H9 (cell line): Measurements from ENCODE around the gene COX7B2. TPM values are rescaled to one million over a fixed set of nuclear protein-coding genes. Genes with fewer than 3 reads are reported as not detected.

ENCODE experiments used
- DNase-seq: peaks from one replicate; pipeline ENCODE4 v3.0.0-alpha.2; 2017
- H2AFZ ChIP-seq: one replicate; pipeline ENCODE4 v1.6.1; 2013; ENCODE audit warnings: mild to moderate bottlenecking, low read length, control low read depth, moderate library complexity
- H2AK5ac ChIP-seq: 2 replicates; pipeline ENCODE4 v1.6.1; 2013; ENCODE audit warnings: low read length, control low read depth, mixed read lengths; ENCODE audit not compliant: insufficient read length
- H2BK120ac ChIP-seq: one replicate; pipeline ENCODE4 v1.6.1; 2013; ENCODE audit warnings: low read depth, mild to moderate bottlenecking, low read length, control low read depth, inconsistent platforms; ENCODE audit not compliant: poor library complexity, severe bottlenecking
- H2BK12ac ChIP-seq: 2 replicates; pipeline ENCODE4 v1.6.1; 2013; ENCODE audit warnings: low read length, control low read depth, mixed read lengths, low read depth; ENCODE audit not compliant: insufficient read length
- H2BK15ac ChIP-seq: 2 replicates; pipeline ENCODE4 v1.6.1; 2013; ENCODE audit warnings: low read depth, low read length, control low read depth
- H2BK20ac ChIP-seq: one replicate; pipeline ENCODE4 v1.6.1; 2013; ENCODE audit warnings: low read depth, mild to moderate bottlenecking, low read length, control low read depth, inconsistent platforms; ENCODE audit not compliant: poor library complexity, severe bottlenecking
- H2BK5ac ChIP-seq: 2 replicates; pipeline ENCODE4 v1.6.1; 2013; ENCODE audit warnings: low read length, control low read depth, mixed read lengths; ENCODE audit not compliant: insufficient read length
- H3K14ac ChIP-seq: 2 replicates; pipeline ENCODE4 v1.6.1; 2013; ENCODE audit warnings: low read length, control low read depth; ENCODE audit not compliant: insufficient read depth
- H3K18ac ChIP-seq: 2 replicates; pipeline ENCODE4 v1.6.1; 2013; ENCODE audit warnings: low read depth, mild to moderate bottlenecking, mixed read lengths, low read length, control low read depth; ENCODE audit not compliant: insufficient read length
- H3K23ac ChIP-seq: 2 replicates; pipeline ENCODE4 v1.6.1; 2013; ENCODE audit warnings: low read length, control low read depth, mixed read lengths, low read depth; ENCODE audit not compliant: insufficient read length
- H3K23me2 ChIP-seq: 2 replicates; pipeline ENCODE4 v1.6.1; 2013; ENCODE audit warnings: low read depth, mild to moderate bottlenecking, mixed read lengths, low read length, control low read depth; ENCODE audit not compliant: insufficient read length, poor library complexity, severe bottlenecking
- H3K27ac ChIP-seq: 2 replicates; pipeline ENCODE4 v1.5.1; 2013; ENCODE audit warnings: low read length, control low read depth, mixed read lengths, low read depth; ENCODE audit not compliant: insufficient read length
- H3K27me3 ChIP-seq: 2 replicates; pipeline ENCODE4 v1.6.1; 2013; ENCODE audit warnings: low read length, control low read depth, inconsistent platforms; ENCODE audit not compliant: insufficient read depth
- H3K4ac ChIP-seq: 2 replicates; pipeline ENCODE4 v1.6.1; 2013; ENCODE audit warnings: low read depth, mild to moderate bottlenecking, control low read depth, inconsistent platforms, low read length, moderate library complexity
- H3K4me1 ChIP-seq: 2 replicates; pipeline ENCODE4 v1.6.1; 2013; ENCODE audit warnings: low read length, control low read depth, inconsistent platforms; ENCODE audit not compliant: insufficient read depth
- H3K4me2 ChIP-seq: 2 replicates; pipeline ENCODE4 v1.6.1; 2013; ENCODE audit warnings: low read length, control low read depth, mixed read lengths; ENCODE audit not compliant: insufficient read length, insufficient read depth
- H3K56ac ChIP-seq: 2 replicates; pipeline ENCODE4 v1.6.1; 2013; ENCODE audit warnings: low read depth, mild to moderate bottlenecking, mixed read lengths, low read length, control low read depth; ENCODE audit not compliant: insufficient read length
- H3K79me1 ChIP-seq: 2 replicates; pipeline ENCODE4 v1.6.1; 2013; ENCODE audit warnings: low read depth, mild to moderate bottlenecking, moderate library complexity, low read length, control low read depth, inconsistent platforms; ENCODE audit not compliant: insufficient read depth, poor library complexity, severe bottlenecking
- H3K79me2 ChIP-seq: 2 replicates; pipeline ENCODE4 v1.6.1; 2013; ENCODE audit warnings: low read length, control low read depth, inconsistent platforms; ENCODE audit not compliant: insufficient read depth
- H3K9ac ChIP-seq: 2 replicates; pipeline ENCODE4 v1.6.1; 2013; ENCODE audit warnings: low read length, control low read depth, mixed read lengths; ENCODE audit not compliant: insufficient read length; ENCODE audit errors: extremely low read depth
- H3K9me3 ChIP-seq: one replicate; pipeline ENCODE4 v1.6.1; 2013; ENCODE audit warnings: low read depth, low read length, inconsistent platforms; ENCODE audit not compliant: control insufficient read depth
- H3T11ph ChIP-seq: one replicate; pipeline ENCODE4 v1.6.1; 2013; ENCODE audit warnings: mild to moderate bottlenecking, low read length, control low read depth, inconsistent platforms
- H4K20me1 ChIP-seq: one replicate; pipeline ENCODE4 v1.6.1; 2013; ENCODE audit not compliant: control insufficient read depth, insufficient read length, insufficient read depth
- H4K5ac ChIP-seq: 2 replicates; pipeline ENCODE4 v1.6.1; 2013; ENCODE audit warnings: low read depth, mild to moderate bottlenecking, mixed read lengths, low read length, control low read depth; ENCODE audit not compliant: insufficient read length
- H4K8ac ChIP-seq: replicated peaks from 2 replicates; pipeline ENCODE4 v1.6.1; 2013; ENCODE audit warnings: low read length, control low read depth, mixed read lengths, low read depth; ENCODE audit not compliant: insufficient read length
- H4K91ac ChIP-seq: 2 replicates; pipeline ENCODE4 v1.6.1; 2013; ENCODE audit warnings: low read depth, mild to moderate bottlenecking, moderate library complexity, mixed read lengths, low read length, control low read depth; ENCODE audit not compliant: insufficient read length
- H3K27ac Mint-ChIP-seq, 3 experiments: 2 replicates in 2 of 3; 3 replicates in 1 of 3; pipeline ENCODE4 v1.8.0; 2020 to 2021; ENCODE audit warnings: mixed read lengths in 3 of 3, mild to moderate bottlenecking in 1 of 3, moderate library complexity in 1 of 3
- H3K27me3 Mint-ChIP-seq: 2 replicates; pipeline ENCODE4 v1.8.0; 2021; ENCODE audit warnings: low read depth, mild to moderate bottlenecking, moderate library complexity, mixed read lengths
- H3K36me3 Mint-ChIP-seq, 3 experiments: 2 replicates in 2 of 3; 3 replicates in 1 of 3; pipeline ENCODE4 v1.8.0; 2020 to 2021; ENCODE audit warnings: low read depth in 3 of 3, mixed read lengths in 3 of 3; ENCODE audit not compliant: insufficient read depth in 1 of 3
- H3K4me1 Mint-ChIP-seq, 2 experiments: 2 replicates each; pipeline ENCODE4 v1.8.0; 2020; ENCODE audit warnings: mixed read lengths in 2 of 2
- H3K4me3 Mint-ChIP-seq, 2 experiments: 2 replicates in 1 of 2; 3 replicates in 1 of 2; pipeline ENCODE4 v1.8.0; 2020 to 2021; ENCODE audit warnings: mild to moderate bottlenecking in 2 of 2, mixed read lengths in 2 of 2, moderate library complexity in 1 of 2
- H3K9me3 Mint-ChIP-seq, 2 experiments: 2 replicates in 1 of 2; 3 replicates in 1 of 2; pipeline ENCODE4 v1.8.0; 2020; ENCODE audit warnings: mild to moderate bottlenecking in 2 of 2, mixed read lengths in 2 of 2, moderate library complexity in 1 of 2
- WGBS: extraction: QIAGEN DNeasy Blood & Tissue Kit; methylation state at CpG from one replicate; pipeline ENCODE4 v1.1.7; 2013; ENCODE audit warnings: missing lambda C conversion rate, low lambda C conversion rate, mixed read lengths; ENCODE audit not compliant: insufficient read length; ENCODE audit errors: extremely low coverage; 5-methylcytosine and 5-hydroxymethylcytosine counted together
- total RNA-seq: library from RNA; stranded (reverse); gene quantifications from 2 replicates; pipeline ENCODE4 v1.2.1, GENCODE V29; 2021
- TF ChIP-seq, protein P1 (sequence below): fragments of 200-600 bp; sonication (generic); conservative IDR thresholded peaks from 3 replicates; pipeline ENCODE4 v1.8.0; 2021; ENCODE audit warnings: antibody characterized with exemption, mild to moderate bottlenecking

Gene COX7B2
- total RNA-seq, 1 experiment from 2014 or later: not detected

DNA sequence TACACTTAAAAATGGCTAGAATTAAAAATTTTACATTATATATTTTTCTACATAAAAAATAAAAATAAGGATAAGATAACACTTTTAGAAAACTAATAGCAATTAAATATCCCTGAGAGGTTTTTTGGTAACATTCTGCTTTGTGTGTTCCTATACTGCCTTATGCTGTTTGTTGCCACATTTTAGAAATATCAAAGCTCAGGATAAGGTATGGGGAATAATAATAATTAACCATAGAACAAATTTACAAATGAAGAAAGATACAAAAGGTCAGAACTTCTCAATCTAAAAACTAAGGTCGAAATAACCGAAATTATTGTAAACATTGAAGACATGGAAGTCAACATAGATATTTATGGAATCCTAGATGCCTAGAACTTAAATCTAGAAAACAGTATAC lies 71.4 kb downstream of the COX7B2 start:
- Histone ChIP-seq H3K4me1 (no peaks in the 10 kb centered on the region), H3K4ac (no peak overlapping the region), H3K27ac (no peak overlapping the region), H3K14ac (no peak overlapping the region), H3K56ac (no peak overlapping the region), H4K91ac (no peak overlapping the region), H3K18ac (no peak overlapping the region), H3K9ac (no peak overlapping the region), H3K9me3 (no peaks in the 10 kb centered on the region), H3K23ac (no peak overlapping the region), H2BK12ac (no peak overlapping the region), H4K5ac (no peak overlapping the region), H3K4me2 (no peak overlapping the region), H3K23me2 (no peaks in the 10 kb centered on the region), H2BK5ac (no peak overlapping the region), H3K79me2 (no peaks in the 10 kb centered on the region), H3K79me1 (no peaks in the 10 kb centered on the region), H4K8ac (no peak overlapping the region), H3T11ph (no peak overlapping the region), H2BK20ac (no peak overlapping the region), H2BK120ac (no peak overlapping the region), H2AFZ (no peak overlapping the region), H2AK5ac (no peak overlapping the region), H4K20me1 (no peaks in the 10 kb centered on the region), H3K27me3 (no peaks in the 10 kb centered on the region), H2BK15ac (no peak overlapping the region)
- Mint-ChIP-seq H3K9me3 (no peaks in the 10 kb centered on the region; a peak in 1 of 5 replicates), H3K27me3 (no peaks in the 10 kb centered on the region), H3K4me1 (peaks cover 5% of the 10 kb centered on the region in 2 experiments; a peak in 3 of 4 replicates), H3K27ac (no peak overlapping the region), H3K4me3 (no peak overlapping the region), H3K36me3 (no peaks in the 10 kb centered on the region)
- no CpG with 5 or more reads among the region's 2 CpGs for WGBS
- no peak for DNase-seq
- TF ChIP-seq, protein P1, sequence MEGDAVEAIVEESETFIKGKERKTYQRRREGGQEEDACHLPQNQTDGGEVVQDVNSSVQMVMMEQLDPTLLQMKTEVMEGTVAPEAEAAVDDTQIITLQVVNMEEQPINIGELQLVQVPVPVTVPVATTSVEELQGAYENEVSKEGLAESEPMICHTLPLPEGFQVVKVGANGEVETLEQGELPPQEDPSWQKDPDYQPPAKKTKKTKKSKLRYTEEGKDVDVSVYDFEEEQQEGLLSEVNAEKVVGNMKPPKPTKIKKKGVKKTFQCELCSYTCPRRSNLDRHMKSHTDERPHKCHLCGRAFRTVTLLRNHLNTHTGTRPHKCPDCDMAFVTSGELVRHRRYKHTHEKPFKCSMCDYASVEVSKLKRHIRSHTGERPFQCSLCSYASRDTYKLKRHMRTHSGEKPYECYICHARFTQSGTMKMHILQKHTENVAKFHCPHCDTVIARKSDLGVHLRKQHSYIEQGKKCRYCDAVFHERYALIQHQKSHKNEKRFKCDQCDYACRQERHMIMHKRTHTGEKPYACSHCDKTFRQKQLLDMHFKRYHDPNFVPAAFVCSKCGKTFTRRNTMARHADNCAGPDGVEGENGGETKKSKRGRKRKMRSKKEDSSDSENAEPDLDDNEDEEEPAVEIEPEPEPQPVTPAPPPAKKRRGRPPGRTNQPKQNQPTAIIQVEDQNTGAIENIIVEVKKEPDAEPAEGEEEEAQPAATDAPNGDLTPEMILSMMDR: no peak
